Measurements from ENCODE around the gene CYP4F12. TPM values are rescaled to one million over a fixed set of nuclear protein-coding genes. Genes with fewer than 3 reads are reported as not detected.
"Not testable (repeated sequence)": the region's sequence is repeated elsewhere in the genome, so short reads cannot be mapped to it uniquely, and the experiment has no call there.

Gene CYP4F12
- total and polyA plus RNA-seq, 2 donors (not counting 3 experiments of a cell fraction or from before 2014, with no cell fraction given): not detected

GRCh38 chr19:15649526-15649925 lies 23.4 kb upstream of the CYP4F12 start:
- intact Hi-C loops (cut with micrococcal nuclease): no loop called here

DNA sequence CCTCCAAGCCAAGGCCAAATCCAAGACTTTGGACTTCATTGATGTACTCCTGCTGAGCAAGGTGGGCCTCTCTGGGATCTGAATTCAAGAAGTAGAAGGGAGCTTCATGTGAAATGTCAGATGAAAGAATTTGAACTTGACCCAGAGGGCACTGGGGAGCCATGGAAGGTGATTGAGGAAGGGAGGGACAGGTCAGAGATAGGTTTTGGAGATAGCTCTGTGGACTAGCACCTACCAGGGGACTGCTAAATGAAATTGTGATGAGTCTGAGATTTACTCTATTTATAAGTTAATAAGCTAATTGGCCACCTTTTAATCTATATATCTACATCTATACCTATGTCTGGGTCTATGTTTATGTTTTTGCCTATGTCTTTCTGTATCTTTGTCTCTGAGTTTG lies 22.8 kb upstream of the CYP4F12 start:
- DNase-seq (ENCODE audit: low read depth, low spot score); H2AFZ ChIP-seq (ENCODE audit: low read depth, low read length); H3K9ac ChIP-seq (replicated peaks; ENCODE audit: extremely low read depth, insufficient read depth, low read length); H3K9me1 ChIP-seq (replicated peaks; ENCODE audit: control insufficient read depth, extremely low read depth, insufficient read depth, low read length); FAIRE-seq; H3K4me1 ChIP-seq (ENCODE audit: control insufficient read depth, extremely low read depth, insufficient read depth, low read length); H3K27me3 ChIP-seq (ENCODE audit: control insufficient read depth in 2 of 2, insufficient read depth in 2 of 2, low read length in 2 of 2); H3K79me2 ChIP-seq (ENCODE audit: control insufficient read depth, insufficient read depth, low read length); dilution Hi-C loops (cut with MboI; ENCODE audit: extremely low pct_ligation_motif_present, low sequenced_read_pairs); H3K9me3 ChIP-seq (replicated peaks; ENCODE audit: control insufficient read depth, insufficient read depth, low read length); H3K4me3 ChIP-seq (replicated peaks in 1 of 3; ENCODE audit: insufficient read depth in 1 of 3, low read depth in 1 of 3, low read length in 3 of 3); POLR2A ChIA-PET; H3K36me3 ChIP-seq (ENCODE audit: control insufficient read depth in 2 of 2, extremely low read depth in 1 of 2, insufficient read depth in 2 of 2, low read length in 2 of 2); intact Hi-C loops (cut with micrococcal nuclease); H3K4me2 ChIP-seq (ENCODE audit: insufficient read depth, low read length); H3K27ac ChIP-seq (ENCODE audit: insufficient read depth, low read depth, low read length); CTCF ChIA-PET; BruUV-seq (replicated peaks); H4K20me1 ChIP-seq (replicated peaks; ENCODE audit: control insufficient read depth, extremely low read depth, insufficient read depth, low read length): not testable (repeated sequence)

More at GRCh38 chr19:15649526-15649925, 23.4 kb upstream of the CYP4F12 start:
- no peaks in the 10 kb centered on the region for H3K79me2 ChIP-seq (ENCODE audit: control insufficient read depth, insufficient read depth, low read length)
- dilution Hi-C loops (cut with MboI; ENCODE audit: extremely low pct_ligation_motif_present, low sequenced_read_pairs): no loop called here
- no TSS peak for BruUV-seq (replicated peaks)
- POLR2A ChIA-PET: no interaction called here
- no peaks in the 10 kb centered on the region for H3K9me1 ChIP-seq (replicated peaks; ENCODE audit: control insufficient read depth, extremely low read depth, insufficient read depth, low read length)
- H3K9ac ChIP-seq (replicated peaks; ENCODE audit: extremely low read depth, insufficient read depth, low read length): no peak overlapping the region
- no peak for DNase-seq (ENCODE audit: low read depth, low spot score)
- CTCF ChIA-PET: no interaction called here
- TF ChIP-seq POLR2AphosphoS5 (IDR thresholded peaks at IDR 0.05; ENCODE audit: insufficient read depth, low read depth, low read length) (no peak), POLR2A (IDR thresholded peaks at IDR 0.05; ENCODE audit: low read depth, low read length) (no peak), FOS (IDR thresholded peaks at IDR 0.05; ENCODE audit: borderline replicate concordance, insufficient read depth, low read length) (no peak), MYC (IDR thresholded peaks at IDR 0.05; ENCODE audit: low read depth, low read length) (no peak), EZH2 (IDR thresholded peaks at IDR 0.05; ENCODE audit: borderline replicate concordance, low read depth, low read length, severe bottlenecking) (no peak), JUN (IDR thresholded peaks at IDR 0.05; ENCODE audit: borderline replicate concordance, insufficient read depth, insufficient read length, low read depth) (no peak), GATA2 (IDR thresholded peaks at IDR 0.05; ENCODE audit: insufficient read depth, insufficient read length, low read depth, low read length) (no peak)
- TF ChIP-seq, protein P1, sequence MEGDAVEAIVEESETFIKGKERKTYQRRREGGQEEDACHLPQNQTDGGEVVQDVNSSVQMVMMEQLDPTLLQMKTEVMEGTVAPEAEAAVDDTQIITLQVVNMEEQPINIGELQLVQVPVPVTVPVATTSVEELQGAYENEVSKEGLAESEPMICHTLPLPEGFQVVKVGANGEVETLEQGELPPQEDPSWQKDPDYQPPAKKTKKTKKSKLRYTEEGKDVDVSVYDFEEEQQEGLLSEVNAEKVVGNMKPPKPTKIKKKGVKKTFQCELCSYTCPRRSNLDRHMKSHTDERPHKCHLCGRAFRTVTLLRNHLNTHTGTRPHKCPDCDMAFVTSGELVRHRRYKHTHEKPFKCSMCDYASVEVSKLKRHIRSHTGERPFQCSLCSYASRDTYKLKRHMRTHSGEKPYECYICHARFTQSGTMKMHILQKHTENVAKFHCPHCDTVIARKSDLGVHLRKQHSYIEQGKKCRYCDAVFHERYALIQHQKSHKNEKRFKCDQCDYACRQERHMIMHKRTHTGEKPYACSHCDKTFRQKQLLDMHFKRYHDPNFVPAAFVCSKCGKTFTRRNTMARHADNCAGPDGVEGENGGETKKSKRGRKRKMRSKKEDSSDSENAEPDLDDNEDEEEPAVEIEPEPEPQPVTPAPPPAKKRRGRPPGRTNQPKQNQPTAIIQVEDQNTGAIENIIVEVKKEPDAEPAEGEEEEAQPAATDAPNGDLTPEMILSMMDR (IDR thresholded peaks at IDR 0.05; ENCODE audit: extremely low read depth in 1 of 2, insufficient read depth in 1 of 2, low read depth in 1 of 2, low read length in 2 of 2): no peak
- TF ChIP-seq, protein P2, sequence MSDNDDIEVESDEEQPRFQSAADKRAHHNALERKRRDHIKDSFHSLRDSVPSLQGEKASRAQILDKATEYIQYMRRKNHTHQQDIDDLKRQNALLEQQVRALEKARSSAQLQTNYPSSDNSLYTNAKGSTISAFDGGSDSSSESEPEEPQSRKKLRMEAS (IDR thresholded peaks at IDR 0.05; ENCODE audit: insufficient read depth, insufficient read length): no peak
- H3K27ac ChIP-seq (ENCODE audit: insufficient read depth, low read depth, low read length): no peak overlapping the region
- no peak overlapping the region for H2AFZ ChIP-seq (ENCODE audit: low read depth, low read length)
- H3K4me3 ChIP-seq (replicated peaks in 1 of 3; ENCODE audit: insufficient read depth in 1 of 3, low read depth in 1 of 3, low read length in 3 of 3): no peak overlapping the region
- no peaks in the 10 kb centered on the region for H3K27me3 ChIP-seq (ENCODE audit: control insufficient read depth in 2 of 2, insufficient read depth in 2 of 2, low read length in 2 of 2)
- H3K36me3 ChIP-seq (ENCODE audit: control insufficient read depth in 2 of 2, extremely low read depth in 1 of 2, insufficient read depth in 2 of 2, low read length in 2 of 2): no peaks in the 10 kb centered on the region
- H4K20me1 ChIP-seq (replicated peaks; ENCODE audit: control insufficient read depth, extremely low read depth, insufficient read depth, low read length): no peaks in the 10 kb centered on the region
- FAIRE-seq: no peak
- no peaks in the 10 kb centered on the region for H3K9me3 ChIP-seq (replicated peaks; ENCODE audit: control insufficient read depth, insufficient read depth, low read length)
- no peaks in the 10 kb centered on the region for H3K4me1 ChIP-seq (ENCODE audit: control insufficient read depth, extremely low read depth, insufficient read depth, low read length)
- no peak overlapping the region for H3K4me2 ChIP-seq (ENCODE audit: insufficient read depth, low read length)
